Heart left ventricle (tissue), 16 donors: Measurements from ENCODE around the gene GPR179. TPM values are rescaled to one million over a fixed set of nuclear protein-coding genes. Genes with fewer than 3 reads are reported as not detected.
A peak's percentile ranks its signal among the peaks of the same experiment; 100 is the strongest.

Experiments used
- ATAC-seq, 4 donors: fragments of 200-7000 bp; cut with Tn5 transposase; one replicate each; pipeline ENCODE4 v1.9.1; 2020 to 2022; ENCODE audit warnings: moderate library complexity in 4 of 4, mild to moderate bottlenecking in 3 of 4, moderate number of reproducible peaks in 1 of 4
- DNase-seq, 5 donors: peaks; one replicate each; pipeline ENCODE4 v3.0.0-alpha.2; 2020
- H3K27ac ChIP-seq, 12 donors: fragments of 200-600 bp; sonication (generic) in 4 of 12; one replicate each; pipeline versions ENCODE4 v1.5.0 to v1.8.0; 2016 to 2022; ENCODE audit warnings: mild to moderate bottlenecking in 2 of 12
- H3K27me3 ChIP-seq, 9 donors: fragments of 200-600 bp; sonication (generic) in 2 of 9; one replicate each; pipeline versions ENCODE4 v1.5.1 to v1.8.0; 2016 to 2022; ENCODE audit warnings: mild to moderate bottlenecking in 3 of 9
- H3K36me3 ChIP-seq, 9 donors: fragments of 200-600 bp; sonication (generic) in 2 of 9; one replicate each; pipeline versions ENCODE4 v1.5.0 to v1.8.0; 2018 to 2022; ENCODE audit warnings: mild to moderate bottlenecking in 2 of 9
- H3K4me1 ChIP-seq, 12 donors: fragments of 200-600 bp; sonication (generic) in 4 of 12; one replicate each; pipeline versions ENCODE4 v1.5.0 to v1.8.0; 2016 to 2022; ENCODE audit warnings: mild to moderate bottlenecking in 3 of 12
- H3K4me3 ChIP-seq, 12 donors: fragments of 200-600 bp; sonication (generic) in 4 of 12; one replicate each; pipeline versions ENCODE4 v1.5.0 to v1.8.0; 2017 to 2022; ENCODE audit warnings: mild to moderate bottlenecking in 9 of 12, moderate library complexity in 4 of 12
- H3K9me3 ChIP-seq, 12 donors: fragments of 200-600 bp; sonication (generic) in 4 of 12; one replicate each; pipeline versions ENCODE4 v1.5.0 to v1.8.0; 2016 to 2022; ENCODE audit warnings: mild to moderate bottlenecking in 1 of 12
- POLR2A ChIP-seq, 2 donors: fragments of 450-650 bp; IDR thresholded peaks; one replicate each; pipeline ENCODE4 v1.6.1; 2017; ENCODE audit warnings: antibody characterized with exemption in 2 of 2, mild to moderate bottlenecking in 2 of 2, moderate library complexity in 2 of 2
- WGBS, 4 donors: extraction: QIAGEN DNeasy Blood & Tissue Kit in 2 of 4; methylation state at CpG; one replicate each; pipeline versions ENCODE4 v1.1.5 to v1.1.7; 2013 to 2018; 5-methylcytosine and 5-hydroxymethylcytosine counted together
- intact Hi-C, 10 donors: fragments of 100-400 bp; cut with DNase I; formaldehyde crosslinking; loops; one replicate each; pipeline versions ENCODE4 v1.11.1 to v1.14.2; 2022
- polyA plus RNA-seq, 2 donors: library from polyadenylated mRNA; stranded (reverse); fragments of 200-250 nt; gene quantifications; one replicate each; pipeline ENCODE4 v1.2.3, GENCODE V29; 2013
- total RNA-seq, 9 donors: library from RNA; depleted of rRNA in 2 of 9; stranded (reverse); fragments of >200 nt in 2 of 9; fragmentation: NEBNext Ultra II Directional in 3 of 9; extraction: Animal tissue kit (Norgen Biotek cat#: 25700) in 3 of 9; gene quantifications; one replicate each; pipeline versions ENCODE4 v1.1.0 to v1.2.4, GENCODE V29; 2016 to 2023
- TF ChIP-seq, protein P1 (sequence below), 12 donors: fragments of 200-600 bp; sonication (generic) in 4 of 12; IDR thresholded peaks; one replicate each; pipeline versions ENCODE4 v1.5.0 to v1.8.0; 2018 to 2022; ENCODE audit warnings: antibody characterized with exemption in 12 of 12, mild to moderate bottlenecking in 5 of 12
- donor health status: ischemic (EF 13 %, LVEDD 7.1; RV severe dilation, severe dysfunction).
- donor health status: healthy with polysubstance abuse.
- donor health status: DM: no; HTN: yes; CAD: no.
- donor health status: DM: no; HTN: no; CAD: no.
- donor health status: ischemic (EF 25% LVEDD 6.9; RV normal size, moderate dysfunction).
- donor health status: ischemic (EF 25% LVEDD 5.7; RV mildly dilated, moderate dysfunction).
- donor health status: healthy.
- donor health status: DM: yes; HTN: yes; CAD: no.
- donor health status: ischemic (EF 35%, LVEDD 5.7; RV mildly dilated, moderate dysfunction).
- donor health status: nonischemic (EF 11% LVEDD 7.7; RV severe dilation, severe dysfunction).
- donor health status: DM: yes; HTN: yes; CAD: no.
- donor health status: PGD.
- donor health status: ischemic (EF 29% LVEDD 5.4; RV normal size, mild dysfunction).
- donor health status: nonischemic (EF 23%, LVEDD 6.1; RV moderate dilation, normal function).

GPR179 gene
- total and polyA plus RNA-seq, 11 donors, result 0.03 to 0.25 (median 0.07) TPM; not detected in 5

DNA sequence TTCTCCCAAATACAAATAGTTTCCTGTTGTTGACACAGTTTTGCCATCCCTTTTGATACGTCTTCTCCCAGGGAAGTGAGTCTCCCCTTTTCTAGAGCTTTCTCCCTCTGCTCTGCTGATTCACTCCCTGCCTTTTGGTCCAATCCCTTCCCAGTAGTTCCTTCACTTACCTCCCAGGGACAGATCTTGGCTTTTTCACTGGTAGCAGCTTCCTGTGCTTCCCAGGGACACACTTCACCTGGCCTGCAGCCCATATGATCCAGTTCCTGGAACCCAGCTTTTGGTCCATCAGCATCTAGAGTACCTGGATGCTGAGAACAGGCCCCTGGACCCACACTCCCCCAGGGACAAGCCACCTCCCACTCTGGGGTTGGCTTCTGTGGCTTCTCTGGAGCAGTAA lies 15.8 kb downstream of the GPR179 start:
- DNase-seq, result no peak
- TF ChIP-seq POLR2A (IDR thresholded peaks at IDR 0.05), result no peak
- TF ChIP-seq, protein P1, sequence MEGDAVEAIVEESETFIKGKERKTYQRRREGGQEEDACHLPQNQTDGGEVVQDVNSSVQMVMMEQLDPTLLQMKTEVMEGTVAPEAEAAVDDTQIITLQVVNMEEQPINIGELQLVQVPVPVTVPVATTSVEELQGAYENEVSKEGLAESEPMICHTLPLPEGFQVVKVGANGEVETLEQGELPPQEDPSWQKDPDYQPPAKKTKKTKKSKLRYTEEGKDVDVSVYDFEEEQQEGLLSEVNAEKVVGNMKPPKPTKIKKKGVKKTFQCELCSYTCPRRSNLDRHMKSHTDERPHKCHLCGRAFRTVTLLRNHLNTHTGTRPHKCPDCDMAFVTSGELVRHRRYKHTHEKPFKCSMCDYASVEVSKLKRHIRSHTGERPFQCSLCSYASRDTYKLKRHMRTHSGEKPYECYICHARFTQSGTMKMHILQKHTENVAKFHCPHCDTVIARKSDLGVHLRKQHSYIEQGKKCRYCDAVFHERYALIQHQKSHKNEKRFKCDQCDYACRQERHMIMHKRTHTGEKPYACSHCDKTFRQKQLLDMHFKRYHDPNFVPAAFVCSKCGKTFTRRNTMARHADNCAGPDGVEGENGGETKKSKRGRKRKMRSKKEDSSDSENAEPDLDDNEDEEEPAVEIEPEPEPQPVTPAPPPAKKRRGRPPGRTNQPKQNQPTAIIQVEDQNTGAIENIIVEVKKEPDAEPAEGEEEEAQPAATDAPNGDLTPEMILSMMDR (IDR thresholded peaks at IDR 0.05), result no peak
- Histone ChIP-seq H3K27me3 (peaks cover 0 to 16% (median 0%) of the 10 kb centered on the region in 9 donors), H3K4me1 (peaks cover 0 to 15% (median 0%) of the 10 kb centered on the region in 12 donors), H3K27ac (no peak overlapping the region), H3K36me3 (peaks cover 0 to 12% (median 9%) of the 10 kb centered on the region in 9 donors), H3K4me3 (no peak overlapping the region), H3K9me3 (no peaks in the 10 kb centered on the region)
- no peak for ATAC-seq
- WGBS, 4 donors, result 44 to 64% (median 56%) methylated on average over 1 of the region's 1 CpG
- intact Hi-C loops, result no loop called here

DNA sequence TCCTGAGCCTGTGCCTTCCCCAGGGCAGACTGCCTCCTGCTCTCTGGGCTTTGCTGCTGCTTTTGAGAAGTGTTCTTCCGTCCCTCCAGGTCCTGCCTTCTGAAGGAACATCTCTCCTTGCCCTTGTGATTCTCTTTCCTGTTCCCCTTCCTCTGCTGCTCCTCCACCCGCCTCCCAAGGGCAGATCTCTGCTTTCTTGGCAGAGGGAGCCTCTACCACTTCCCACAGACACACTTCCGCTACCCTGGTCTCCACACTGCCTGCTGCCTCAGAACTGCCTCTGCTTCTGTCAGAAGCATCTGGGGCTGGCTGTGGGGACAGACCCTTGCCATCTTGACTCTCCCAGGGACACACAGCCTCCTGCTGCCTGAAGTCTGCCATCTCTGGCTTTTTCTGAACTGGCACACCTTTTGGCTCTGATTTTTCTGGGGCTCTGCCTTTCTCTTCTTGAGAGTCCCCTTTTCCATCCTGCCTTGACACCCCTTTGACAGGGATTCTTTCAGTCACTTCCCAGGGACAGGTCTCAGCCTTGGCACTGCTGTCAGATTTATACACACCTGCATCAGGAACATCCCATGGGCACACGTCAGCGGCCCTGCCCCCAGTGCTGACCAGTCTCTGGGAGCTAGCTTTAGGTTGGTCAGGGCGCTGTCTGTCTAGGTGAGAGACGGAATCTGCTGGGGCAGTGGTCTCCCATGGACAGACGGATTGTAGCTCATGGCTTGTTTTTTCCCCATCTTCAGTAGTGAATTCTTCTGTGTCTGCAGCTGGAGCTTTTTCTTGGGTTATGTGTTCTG lies 16.6 kb downstream of the GPR179 start:
- WGBS, 4 donors, result 75 to 84% (median 80%) methylated on average over 8 of the region's 8 CpGs
- peak in 4 of 5 donors; percentile 21 to 62 (median 41) for DNase-seq

DNA sequence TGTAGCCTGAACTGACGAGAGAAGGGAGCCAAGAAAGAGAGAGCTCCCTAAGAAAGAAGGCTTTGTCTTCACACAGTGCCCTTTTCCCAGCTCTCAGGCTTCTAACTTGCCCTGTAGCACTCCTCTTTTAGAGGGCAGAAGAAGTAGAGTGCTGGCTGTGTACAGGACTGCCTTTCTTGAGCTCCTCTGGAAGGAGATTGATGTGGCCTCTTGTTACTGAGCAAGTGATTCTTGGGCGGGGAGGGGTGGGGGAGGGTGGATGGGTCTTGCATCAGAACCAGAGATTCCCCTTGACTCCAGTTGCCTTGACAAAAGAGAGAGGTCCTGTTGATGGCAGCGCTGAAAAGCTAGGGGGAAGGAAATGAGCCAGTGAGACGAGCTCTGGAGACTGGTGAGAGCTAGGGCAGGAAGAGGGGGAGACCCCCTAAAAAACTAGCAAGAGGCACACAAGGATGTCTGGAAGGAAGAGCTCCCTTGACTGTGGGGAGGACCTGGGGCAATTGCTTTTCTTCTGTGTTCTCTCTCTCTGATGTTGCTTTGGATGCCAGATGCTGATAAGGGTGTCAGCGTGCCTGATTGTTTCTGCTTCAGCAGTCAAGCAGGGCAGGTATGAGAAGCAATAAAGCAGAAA lies 18.4 kb downstream of the GPR179 start:
- no peak for ATAC-seq
- DNase-seq, result no peak
- TF ChIP-seq, protein P1 (IDR thresholded peaks at IDR 0.05), result no peak
- no peak for TF ChIP-seq POLR2A (IDR thresholded peaks at IDR 0.05)
- peaks cover 0 to 35% (median 31%) of the 10 kb centered on the region in 9 donors for H3K36me3 ChIP-seq
- 47 to 58% (median 56%) methylated on average over 5 of the region's 5 CpGs for WGBS, 4 donors
- H3K27me3 ChIP-seq, result peaks cover 0 to 2% (median 0%) of the 10 kb centered on the region in 9 donors
- H3K4me3 ChIP-seq, result no peak overlapping the region
- H3K9me3 ChIP-seq, result no peaks in the 10 kb centered on the region
- H3K4me1 ChIP-seq, result peaks cover 0 to 15% (median 0%) of the 10 kb centered on the region in 12 donors
- intact Hi-C loops, result no loop called here
- H3K27ac ChIP-seq, result peak overlapping the region in 1 of 12 donors; percentile 26

More for the DNA sequence above, 16.6 kb downstream of the GPR179 start:
- ATAC-seq, result peak in 3 of 4 donors; percentile 28 to 67 (median 66)
- intact Hi-C loops, result no loop called here
- no peaks in the 10 kb centered on the region for H3K9me3 ChIP-seq
- peaks cover 0 to 14% (median 0%) of the 10 kb centered on the region in 9 donors for H3K27me3 ChIP-seq
- peaks cover 0 to 15% (median 0%) of the 10 kb centered on the region in 12 donors for H3K4me1 ChIP-seq
- H3K27ac ChIP-seq, result peak overlapping the region in 2 of 12 donors; percentile 12 to 73
- no peak for TF ChIP-seq POLR2A (IDR thresholded peaks at IDR 0.05)
- TF ChIP-seq, protein P1 (IDR thresholded peaks at IDR 0.05), result no peak
- H3K36me3 ChIP-seq, result peaks cover 0 to 18% (median 16%) of the 10 kb centered on the region in 9 donors
- no peak overlapping the region for H3K4me3 ChIP-seq

DNA sequence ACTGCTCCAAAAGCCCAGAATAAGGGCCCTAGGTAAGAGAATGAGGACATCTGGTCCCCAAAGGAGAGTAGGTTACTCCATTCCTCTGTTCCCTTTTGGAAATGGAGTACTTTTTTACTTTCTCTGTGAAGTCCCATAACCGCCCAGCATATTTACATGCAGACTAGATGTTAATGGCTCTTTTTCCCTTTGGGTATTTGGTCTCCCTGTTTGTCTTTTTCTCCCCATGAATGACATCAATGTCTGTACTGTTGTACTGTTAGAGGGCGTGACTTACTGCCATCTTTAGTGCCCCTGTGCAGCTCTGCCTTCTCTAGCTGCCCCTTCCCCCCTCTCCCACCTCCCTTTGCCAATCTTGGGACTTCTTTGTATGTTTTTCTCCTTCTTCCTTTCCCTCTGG lies 19.0 kb downstream of the GPR179 start:
- intact Hi-C loops, result no loop called here
- Histone ChIP-seq H3K9me3 (no peaks in the 10 kb centered on the region), H3K4me3 (no peak overlapping the region), H3K36me3 (peaks cover 0 to 39% (median 37%) of the 10 kb centered on the region in 9 donors), H3K27me3 (no peaks in the 10 kb centered on the region), H3K27ac (no peak overlapping the region), H3K4me1 (peaks cover 0 to 15% (median 0%) of the 10 kb centered on the region in 12 donors)
- WGBS, 4 donors, result 86 to 94% (median 89%) methylated on average over 2 of the region's 2 CpGs
- DNase-seq, result no peak
- no peak for ATAC-seq
- TF ChIP-seq, protein P1 (IDR thresholded peaks at IDR 0.05), result no peak
- TF ChIP-seq POLR2A (IDR thresholded peaks at IDR 0.05), result no peak
